Suppressor macrophage treated with lipopolysaccharide for 4 hours (primary cell): ENCODE data around the gene USP47.

Source experiments
- DNase-seq: peaks from one replicate; pipeline ENCODE4 v3.0.0-alpha.2; 2020

The USP47 gene

GRCh38 chr11:11969380-11970215 lies 127.8 kb downstream of the USP47 start:
- DNase-seq, result no peak

- DNase-seq, result no peak
Measured at GRCh38 chr11:11970556-11970955, 128.8 kb downstream of the USP47 start.

- no peak for DNase-seq
Measured at GRCh38 chr11:11971906-11972547, 130.3 kb downstream of the USP47 start.

- DNase-seq, result no peak
Measured at GRCh38 chr11:11972730-11973341, 131.1 kb downstream of the USP47 start.

- DNase-seq, result no peak
Measured at GRCh38 chr11:11973361-11973800, 131.6 kb downstream of the USP47 start.

GRCh38 chr11:11973866-11974265 lies 132.1 kb downstream of the USP47 start:
- no peak for DNase-seq

GRCh38 chr11:11975201-11976092 lies 133.7 kb downstream of the USP47 start:
- DNase-seq, result no peak

GRCh38 chr11:11976481-11977127 lies 134.8 kb downstream of the USP47 start:
- no peak for DNase-seq

GRCh38 chr11:11977206-11977938 lies 135.6 kb downstream of the USP47 start:
- no peak for DNase-seq

- no peak for DNase-seq
Measured at GRCh38 chr11:11978098-11978637, 136.4 kb downstream of the USP47 start.

- no peak for DNase-seq
Measured at GRCh38 chr11:11978792-11979487, 137.2 kb downstream of the USP47 start.

GRCh38 chr11:11979488-11980117 lies 137.8 kb downstream of the USP47 start:
- no peak for DNase-seq

- no peak for DNase-seq
Measured at GRCh38 chr11:11980200-11980599, 138.4 kb downstream of the USP47 start.

- DNase-seq, result no peak
Measured at GRCh38 chr11:11980841-11981308, 139.1 kb downstream of the USP47 start.

- no peak for DNase-seq
Measured at GRCh38 chr11:11981364-11981763, 139.6 kb downstream of the USP47 start.

- no peak for DNase-seq
Measured at GRCh38 chr11:11981840-11982239, 140.1 kb downstream of the USP47 start.

- no peak for DNase-seq
Measured at GRCh38 chr11:11982461-11982860, 140.7 kb downstream of the USP47 start.

- DNase-seq, result no peak
Measured at GRCh38 chr11:11982975-11983374, 141.2 kb downstream of the USP47 start.

- DNase-seq, result no peak
Measured at GRCh38 chr11:11983427-11983826, 141.7 kb downstream of the USP47 start.

GRCh38 chr11:11984563-11984962 lies 142.8 kb downstream of the USP47 start:
- DNase-seq, result no peak
